HG03139 (cell line): ENCODE measurements around the gene PCSK5.
"Not testable (repeated sequence)": the region's sequence is repeated elsewhere in the genome, so short reads cannot be mapped to it uniquely, and the experiment has no call there.

Experiments
- ATAC-seq: cut with Tn5 transposase; IDR thresholded peaks from one replicate; pipeline ENCODE4 v1.9.1; 2021; ENCODE audit not compliant: unreplicated experiment

Gene PCSK5

DNA sequence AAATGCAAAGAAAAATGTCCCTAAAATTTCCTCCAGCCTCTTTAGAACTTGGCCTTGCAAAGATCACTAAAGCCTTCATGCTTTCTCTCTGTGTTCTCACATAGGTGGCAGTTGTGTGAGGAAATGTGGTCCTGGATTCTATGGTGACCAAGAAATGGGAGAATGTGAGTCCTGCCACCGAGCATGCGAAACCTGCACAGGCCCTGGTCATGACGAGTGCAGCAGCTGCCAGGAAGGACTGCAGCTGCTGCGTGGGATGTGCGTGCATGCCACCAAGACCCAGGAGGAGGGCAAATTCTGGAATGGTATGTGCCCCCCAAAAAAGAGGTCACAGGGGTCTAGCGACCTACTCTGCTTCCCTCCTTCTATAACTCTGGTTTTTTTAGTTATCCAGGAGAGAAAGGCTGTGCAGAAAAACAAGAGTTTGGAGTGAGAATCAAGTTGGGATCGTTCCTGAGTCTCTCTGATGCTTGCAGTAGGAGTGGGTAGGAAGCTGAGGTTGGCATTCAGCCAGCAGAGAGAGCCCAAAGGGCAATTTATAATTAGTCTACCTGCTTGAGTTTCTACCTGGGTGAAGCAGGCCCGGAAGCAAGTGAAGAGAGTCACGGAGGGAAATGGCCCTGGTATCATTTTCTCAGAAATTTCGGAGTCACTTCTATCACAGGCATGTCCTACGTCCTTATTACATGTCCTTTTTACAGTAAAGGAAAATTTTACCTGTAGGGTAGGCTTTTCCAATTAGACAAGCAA, 406.3 kb downstream of the PCSK5 start:
- no peak for ATAC-seq

DNA sequence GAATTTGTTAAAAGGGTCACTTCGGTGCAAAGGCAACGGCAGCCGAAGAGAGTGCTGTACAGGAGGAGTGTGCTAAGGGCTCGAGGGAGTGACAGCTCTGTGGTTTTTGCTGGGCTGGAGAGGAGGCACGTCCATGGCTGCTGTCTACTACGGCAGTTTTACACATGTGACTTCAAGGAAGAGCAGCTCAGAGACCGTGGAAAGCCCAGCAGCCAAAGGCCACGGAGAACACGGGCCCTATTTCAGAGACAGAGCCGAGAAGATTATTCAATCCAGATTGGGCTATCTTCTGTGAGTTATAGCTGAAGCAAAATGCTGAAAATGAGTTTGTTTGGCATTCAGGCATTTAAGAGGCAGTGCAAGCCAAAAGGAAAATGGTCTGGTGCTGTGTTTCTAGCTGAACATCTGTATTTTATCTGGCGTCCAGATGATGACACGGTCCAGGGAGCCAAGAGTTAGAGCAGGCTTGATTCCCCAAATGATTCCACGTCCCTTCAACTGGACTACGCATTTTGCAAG, 407.3 kb downstream of the PCSK5 start:
- ATAC-seq = no peak

DNA sequence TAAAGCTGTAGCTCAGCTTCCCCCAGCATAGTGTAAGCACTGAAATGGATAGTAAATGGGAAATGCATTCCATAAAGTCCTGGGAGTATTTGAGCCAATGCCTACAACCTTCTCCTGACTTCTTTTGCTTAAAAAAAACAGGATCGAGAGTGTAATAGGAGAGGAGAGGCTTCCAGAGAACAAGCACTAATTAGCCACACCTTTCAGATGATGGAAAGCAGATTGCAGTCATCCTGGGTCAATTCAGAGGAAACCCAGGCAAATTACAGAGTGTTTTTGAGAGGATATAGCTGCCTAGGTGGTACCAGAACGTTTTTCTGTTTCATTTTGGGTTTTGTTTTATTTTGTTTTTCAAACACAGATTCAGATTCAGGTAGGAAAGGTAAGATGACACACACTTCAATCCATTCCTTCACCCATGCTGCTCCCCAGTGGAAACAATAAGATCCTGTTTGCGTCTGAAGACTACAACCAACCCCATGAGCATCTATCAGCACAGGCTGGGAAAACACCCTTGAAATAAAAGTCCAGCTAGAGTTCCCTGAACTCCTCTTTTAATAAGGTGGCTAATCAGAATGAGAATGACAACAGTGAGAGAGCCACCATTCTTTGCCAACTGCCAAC, 408.2 kb downstream of the PCSK5 start:
- no peak for ATAC-seq

DNA sequence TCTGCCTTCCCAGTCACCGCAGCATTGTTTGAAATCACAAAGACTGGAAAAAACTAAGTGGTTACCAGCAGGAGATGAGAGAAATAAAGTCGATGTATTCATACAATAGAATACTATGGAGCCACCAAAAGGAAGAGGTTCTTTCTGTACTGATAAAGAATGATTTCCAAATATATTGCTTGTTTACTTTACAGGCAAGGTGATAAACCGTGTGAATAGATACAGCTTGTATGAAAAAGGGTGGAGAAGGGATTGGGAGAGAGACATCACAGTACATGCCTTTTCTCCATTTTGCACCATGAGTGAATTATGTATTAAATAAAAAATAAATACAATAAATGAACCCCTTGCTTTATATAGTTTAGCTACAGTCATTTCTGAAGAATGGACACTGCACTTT, 412.1 kb downstream of the PCSK5 start:
- ATAC-seq = no peak

DNA sequence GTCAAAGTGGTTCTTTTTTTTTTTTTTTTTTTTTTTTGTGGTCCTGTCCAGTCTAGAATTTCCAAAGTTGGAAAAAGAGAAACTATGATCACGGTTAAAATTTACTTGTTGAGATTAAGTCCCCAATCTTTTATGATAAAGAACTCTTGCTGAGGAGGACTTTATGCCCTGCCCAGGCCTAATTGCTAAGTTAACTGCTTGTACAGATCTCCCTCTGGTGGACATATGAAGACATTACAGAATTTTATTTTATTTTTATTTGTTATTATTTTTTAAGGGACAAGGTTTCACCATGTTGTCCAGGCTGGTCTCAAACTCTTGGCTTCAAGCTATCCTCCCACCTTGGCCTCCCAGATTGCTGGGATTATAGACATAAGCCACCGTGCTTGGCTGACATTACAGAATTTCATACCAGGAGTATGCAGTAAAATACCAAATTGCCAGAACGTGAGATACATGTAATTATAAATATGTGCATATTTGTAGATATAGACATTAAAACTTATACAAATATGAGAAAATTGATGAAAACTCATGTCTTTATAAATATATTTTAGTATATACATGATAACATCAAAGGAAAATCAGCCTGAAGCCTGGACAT, 412.6 kb downstream of the PCSK5 start:
- peak; percentile 65 for ATAC-seq

DNA sequence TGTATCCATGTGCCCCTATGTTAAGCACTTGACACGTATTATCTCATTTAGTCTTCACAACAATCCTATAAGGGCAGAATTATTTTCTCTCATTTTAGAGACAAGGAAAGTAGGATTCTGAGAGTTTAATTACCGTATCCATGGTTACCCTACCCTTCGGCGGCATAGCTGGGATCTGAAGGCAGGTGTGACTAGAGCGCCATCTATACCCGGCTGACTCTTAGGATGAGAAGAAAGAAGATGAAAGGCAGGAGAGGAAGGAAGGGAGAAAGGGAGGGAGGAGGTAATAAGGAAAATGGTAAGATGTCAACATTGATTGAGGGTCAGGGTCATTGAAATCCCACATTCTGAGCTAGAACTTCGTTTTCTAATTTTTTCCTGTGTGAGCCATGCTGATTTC, 416.6 kb downstream of the PCSK5 start:
- ATAC-seq = not testable (repeated sequence)

DNA sequence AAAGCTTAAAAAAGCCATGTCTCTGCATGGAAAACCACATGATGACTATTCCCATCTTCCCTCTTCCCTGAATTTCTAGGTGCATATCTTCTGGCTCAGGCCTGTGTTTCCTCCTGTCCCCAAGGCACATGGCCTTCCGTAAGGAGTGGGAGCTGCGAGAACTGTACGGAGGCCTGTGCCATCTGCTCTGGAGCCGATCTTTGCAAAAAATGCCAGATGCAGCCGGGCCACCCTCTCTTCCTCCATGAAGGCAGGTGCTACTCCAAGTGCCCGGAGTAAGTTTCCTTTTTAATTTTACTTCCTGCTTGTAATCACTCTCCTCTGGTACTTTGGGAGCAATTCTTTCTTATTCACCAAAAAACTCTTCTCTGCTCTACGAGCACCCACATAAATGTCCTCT, 420.1 kb downstream of the PCSK5 start:
- ATAC-seq = no peak

DNA sequence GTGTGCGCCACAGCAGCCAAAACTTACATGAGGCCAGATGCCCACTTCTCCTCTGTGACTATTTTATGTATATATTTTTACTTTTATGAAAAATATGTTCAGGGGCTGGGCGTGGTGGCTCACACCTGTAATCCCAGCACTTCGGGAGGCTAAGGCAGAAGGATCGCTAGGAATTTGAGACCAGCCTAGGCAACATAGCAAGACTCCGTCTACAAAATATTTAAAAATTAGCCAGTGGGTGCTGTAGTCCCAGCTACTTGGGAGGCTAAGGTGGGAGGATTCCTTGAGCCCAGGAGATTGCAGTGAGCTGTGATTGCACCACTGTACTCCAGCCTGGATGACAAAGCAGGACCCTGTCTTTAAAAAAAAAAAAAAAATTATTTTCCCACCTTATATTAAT, 420.5 kb downstream of the PCSK5 start:
- no peak for ATAC-seq

DNA sequence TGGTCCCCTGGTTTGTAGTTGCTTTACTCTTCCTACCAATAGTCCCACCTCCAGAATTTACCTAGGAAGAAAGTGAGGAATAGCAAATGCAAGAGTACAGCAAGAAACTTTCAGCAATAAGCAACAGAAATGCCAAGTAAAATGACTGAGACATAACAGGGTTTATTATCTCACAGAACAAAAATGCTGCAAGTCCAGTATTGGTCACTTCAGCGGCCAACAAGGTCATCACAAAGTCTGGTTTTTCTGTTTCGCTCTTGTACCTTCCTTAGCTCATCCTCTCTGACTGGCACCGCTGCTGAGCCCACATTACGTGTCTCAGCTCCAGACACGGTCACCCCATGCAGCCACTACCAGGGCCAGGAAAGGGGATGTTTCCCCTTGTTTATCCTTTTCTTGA, 421.1 kb downstream of the PCSK5 start:
- no peak for ATAC-seq

DNA sequence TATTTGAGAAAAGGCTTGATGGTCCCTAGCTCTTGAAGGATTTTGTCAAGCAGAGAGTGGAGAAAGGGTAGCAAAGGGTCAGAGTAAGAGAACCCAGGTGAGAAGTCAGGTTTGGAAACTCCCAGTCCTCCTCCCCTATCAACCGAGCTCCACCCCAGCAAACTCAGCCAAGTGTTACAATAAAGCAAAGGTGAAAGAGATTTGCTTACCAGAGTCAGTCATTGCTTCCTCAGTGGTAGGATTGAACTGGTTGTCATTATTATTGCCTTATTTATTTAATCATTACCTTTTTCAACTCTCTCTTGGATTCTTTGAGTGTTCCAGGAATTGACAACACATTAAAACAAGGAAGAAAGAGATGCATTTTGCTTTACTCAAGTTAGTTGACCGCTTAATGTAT, 423.3 kb downstream of the PCSK5 start:
- ATAC-seq = no peak

DNA sequence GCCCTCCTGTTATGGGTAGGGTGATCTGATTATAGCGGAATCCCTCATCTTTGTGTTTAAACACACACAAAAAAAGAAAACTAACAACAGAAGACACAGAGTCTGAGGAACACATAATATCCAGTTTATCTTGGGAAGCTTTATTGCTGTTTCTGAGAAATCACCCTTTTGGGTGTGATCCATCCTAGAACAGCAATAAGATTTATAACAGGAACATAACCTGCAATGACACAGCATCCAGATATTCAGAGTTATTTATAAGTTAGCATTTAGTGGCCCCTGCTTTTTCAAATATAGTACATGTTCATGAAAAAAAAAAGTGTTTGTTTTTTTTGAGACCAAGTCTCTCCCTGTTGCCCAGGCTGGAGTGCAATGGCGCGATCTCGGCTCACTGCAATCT, 423.8 kb downstream of the PCSK5 start:
- no peak for ATAC-seq

DNA sequence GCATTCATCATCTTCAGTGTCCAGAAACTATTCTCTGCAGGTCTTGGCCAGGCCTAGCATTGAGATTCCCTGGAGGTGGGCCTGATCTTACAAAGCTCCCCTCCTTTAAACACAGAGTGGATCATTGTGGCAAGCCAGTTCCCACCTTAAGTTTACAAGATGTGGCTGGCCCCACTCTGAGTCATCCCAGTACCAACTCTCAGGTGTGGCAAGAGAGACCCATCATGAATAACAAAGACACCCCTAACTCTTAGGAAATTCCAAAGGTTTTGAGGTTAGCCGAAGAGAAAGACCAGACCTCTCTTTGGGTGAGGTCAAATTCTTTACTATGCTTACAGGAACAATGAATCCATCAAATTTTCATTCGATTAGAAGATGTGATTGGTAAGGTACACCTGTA, 425.6 kb downstream of the PCSK5 start:
- ATAC-seq = no peak

DNA sequence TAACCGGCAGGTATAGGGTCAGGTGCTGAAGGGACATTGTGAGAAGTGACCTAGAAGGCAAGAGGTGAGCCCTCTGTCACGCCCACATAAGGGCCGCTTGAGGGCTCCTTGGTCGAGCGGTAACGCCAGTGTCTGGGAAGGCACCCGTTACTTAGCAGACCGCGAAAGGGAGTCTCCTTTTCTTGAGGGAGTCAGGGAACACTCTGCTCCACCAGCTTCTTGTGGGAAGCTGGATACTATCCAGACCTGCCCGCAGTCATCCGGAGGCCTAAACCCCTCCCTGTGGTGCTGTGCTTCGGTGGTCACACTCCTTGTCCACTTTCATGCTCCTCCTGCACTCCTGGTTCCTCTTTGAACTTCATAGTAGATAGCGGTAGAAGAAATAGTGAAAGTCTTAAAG, 429.0 kb downstream of the PCSK5 start:
- not testable (repeated sequence) for ATAC-seq

DNA sequence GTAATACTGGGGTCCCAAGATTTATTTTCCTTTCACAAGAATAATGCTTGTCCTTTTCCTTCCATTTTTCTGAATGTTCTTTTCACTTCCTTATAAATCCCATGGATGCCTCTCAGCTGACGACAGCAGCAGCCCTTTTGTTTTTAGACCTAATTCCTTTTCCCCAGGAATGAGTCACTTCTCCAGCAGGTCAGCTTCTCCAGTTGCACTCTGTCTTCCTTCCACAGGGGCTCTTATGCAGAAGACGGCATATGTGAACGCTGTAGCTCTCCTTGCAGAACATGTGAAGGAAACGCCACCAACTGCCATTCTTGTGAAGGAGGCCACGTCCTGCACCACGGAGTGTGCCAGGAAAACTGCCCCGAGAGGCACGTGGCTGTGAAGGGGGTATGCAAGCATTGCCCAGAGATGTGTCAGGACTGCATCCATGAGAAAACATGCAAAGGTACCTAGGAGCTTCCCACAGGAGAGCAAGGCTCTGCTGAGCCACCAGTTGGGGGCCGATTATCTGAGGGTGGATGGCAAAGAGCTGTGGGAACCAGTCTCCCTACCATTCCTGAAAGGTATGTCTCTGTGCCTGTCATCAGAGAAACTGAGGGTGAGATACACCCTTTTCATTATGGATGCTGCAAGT, 430.8 kb downstream of the PCSK5 start:
- no peak for ATAC-seq

DNA sequence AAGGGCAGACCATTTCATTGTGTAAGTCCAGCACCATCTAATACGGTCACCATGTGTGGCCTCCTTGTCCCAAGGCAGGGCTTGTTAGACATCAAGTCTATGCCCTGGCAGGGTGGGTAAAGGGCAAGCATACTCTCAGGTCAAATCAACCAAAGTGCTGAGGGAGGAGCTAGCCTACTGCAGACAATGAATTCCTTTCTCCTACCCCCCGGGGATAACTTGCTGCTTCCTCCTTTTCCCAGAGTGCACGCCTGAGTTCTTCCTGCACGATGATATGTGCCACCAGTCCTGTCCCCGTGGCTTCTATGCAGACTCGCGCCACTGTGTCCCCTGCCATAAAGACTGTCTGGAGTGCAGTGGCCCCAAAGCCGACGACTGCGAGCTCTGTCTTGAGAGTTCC, 432.3 kb downstream of the PCSK5 start:
- ATAC-seq = no peak

DNA sequence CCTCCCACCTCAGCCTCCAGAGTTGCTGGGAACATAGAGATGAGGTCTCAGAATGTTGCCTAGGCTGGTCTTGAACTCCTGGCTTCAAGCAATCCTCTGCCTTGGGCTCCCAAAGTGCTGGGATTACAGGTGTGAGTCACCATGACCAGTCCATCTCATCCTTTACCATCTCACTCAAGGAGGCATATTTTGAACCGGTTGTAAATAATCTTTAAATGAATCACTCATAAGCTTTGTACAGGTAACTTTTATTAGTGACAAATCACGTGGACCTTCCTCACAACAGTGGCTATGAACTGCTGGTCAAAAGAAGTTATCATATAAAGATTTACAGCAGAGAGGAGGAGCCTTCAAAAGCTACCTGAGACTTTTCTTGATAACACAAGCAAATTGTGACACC, 433.0 kb downstream of the PCSK5 start:
- no peak for ATAC-seq

DNA sequence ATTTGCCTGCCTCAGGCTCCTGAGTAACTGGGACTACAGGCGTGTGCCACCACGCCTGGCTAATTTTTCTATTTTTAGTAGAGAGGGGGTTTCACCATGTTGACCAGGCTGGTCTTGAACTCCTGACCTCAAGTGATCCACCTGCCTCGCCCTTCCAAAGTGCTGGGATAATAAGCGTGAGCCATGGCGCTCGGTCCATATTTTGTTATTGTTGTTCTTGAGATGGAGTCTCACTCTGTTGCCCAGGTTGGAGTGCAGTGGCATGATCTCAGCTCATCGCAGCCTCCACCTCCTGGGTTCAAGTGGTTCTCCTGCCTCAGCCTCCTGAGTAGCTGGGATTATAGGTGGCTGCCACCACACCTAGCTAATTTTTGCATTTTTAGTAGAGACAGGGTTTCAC, 433.6 kb downstream of the PCSK5 start:
- ATAC-seq = not testable (repeated sequence)

DNA sequence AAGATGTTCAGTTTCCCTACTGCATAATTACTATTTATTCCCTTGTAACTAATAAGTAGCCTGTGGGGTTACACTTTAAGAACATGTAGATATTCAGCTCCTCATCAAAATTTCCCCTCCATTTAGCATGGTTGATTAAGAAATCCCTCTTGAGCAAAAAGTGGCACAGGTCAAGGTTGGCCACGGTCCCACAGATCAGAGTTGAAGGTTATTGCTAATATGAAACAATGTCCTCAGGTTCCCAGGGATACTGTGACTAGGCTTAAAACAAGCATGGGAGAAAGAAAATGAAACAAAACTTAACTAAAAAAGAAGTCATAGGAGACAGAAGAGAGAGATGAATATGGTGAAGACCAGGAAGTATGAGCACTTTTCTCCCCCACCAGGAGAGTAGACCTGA, 439.6 kb downstream of the PCSK5 start:
- no peak for ATAC-seq

DNA sequence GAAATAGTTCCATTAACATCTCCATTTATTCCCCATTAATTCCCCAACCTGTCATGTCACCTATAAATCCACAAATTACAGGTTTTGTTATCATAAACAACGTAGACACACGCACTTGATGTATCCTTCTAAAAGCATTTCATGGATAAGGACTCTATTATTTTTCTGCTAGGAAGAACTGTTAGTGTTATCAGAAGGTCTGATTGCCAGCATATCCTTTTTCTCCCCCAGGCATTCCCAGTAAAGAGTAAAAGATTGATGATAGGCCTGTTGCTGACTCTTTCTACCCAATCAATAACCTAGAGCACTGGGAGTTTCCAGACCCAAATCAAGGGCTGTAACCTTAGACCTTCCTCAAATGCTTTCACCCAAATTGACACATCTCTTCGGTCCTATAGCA, 442.9 kb downstream of the PCSK5 start:
- ATAC-seq = no peak

DNA sequence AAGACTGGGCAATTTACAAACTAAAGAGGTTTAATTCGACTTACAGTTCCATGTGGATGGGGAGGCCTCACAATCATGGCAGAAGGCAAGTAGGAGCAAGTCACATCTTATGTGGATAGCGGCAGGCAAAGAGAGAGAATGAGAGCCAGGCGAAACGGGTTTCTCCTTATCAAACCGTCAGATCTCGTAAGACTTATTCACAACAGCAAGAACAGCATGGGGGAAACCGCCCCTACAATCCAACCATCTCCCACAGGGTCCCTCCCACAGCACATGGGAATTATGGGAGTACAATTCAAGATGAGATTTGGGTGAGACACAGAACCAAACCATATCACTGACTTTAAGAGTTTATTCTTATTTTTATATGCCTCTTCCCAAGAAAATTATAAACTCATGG, 443.5 kb downstream of the PCSK5 start:
- no peak for ATAC-seq

DNA sequence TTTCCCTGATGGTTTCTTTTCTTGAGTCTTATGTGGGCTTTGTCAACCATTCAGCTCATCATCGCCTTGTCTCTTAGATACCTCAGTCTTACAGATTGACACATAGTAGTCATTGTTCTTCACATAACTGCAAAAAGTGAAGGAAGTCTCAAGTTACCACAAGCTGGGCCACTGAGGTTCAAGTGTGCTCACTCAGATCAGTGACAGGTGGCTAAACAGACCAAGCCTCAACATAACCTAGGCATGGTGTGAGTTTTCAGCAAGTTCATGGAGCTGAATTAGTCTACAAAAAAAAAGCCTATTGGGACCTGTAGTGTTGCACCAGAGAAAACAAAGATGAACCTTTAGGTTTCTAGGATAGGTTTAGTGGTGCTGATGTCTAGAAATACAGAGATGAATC, 445.6 kb downstream of the PCSK5 start:
- ATAC-seq = no peak

DNA sequence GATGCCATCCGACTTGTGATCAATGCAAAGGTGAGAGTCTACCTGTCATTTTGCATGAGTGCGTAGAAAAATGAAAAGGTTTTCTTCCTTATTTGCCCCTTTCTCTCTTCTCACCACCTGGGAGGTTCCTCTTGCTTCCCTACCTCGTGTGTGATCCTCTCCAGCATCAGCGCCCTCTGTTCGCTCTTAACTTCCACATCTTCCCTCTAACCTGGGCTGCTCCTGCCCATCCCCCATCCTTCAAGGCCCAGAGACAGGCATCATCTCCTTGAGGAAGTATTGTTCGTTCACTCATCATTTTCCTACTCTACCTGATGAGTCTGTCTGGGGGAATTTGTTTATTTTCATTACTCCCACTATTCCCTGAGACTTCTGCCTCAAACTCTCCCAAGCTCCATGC, 447.9 kb downstream of the PCSK5 start:
- ATAC-seq = no peak
